HepG2 (cell line): Measurements from ENCODE around the gene CARHSP1. TPM values are rescaled to one million over a fixed set of nuclear protein-coding genes. Genes with fewer than 3 reads are reported as not detected.

ENCODE experiments used
- ATAC-seq: fragments of 200-7000 bp; cut with Tn5 transposase; 3 replicates; pipeline ENCODE4 v1.9.1; 2020; ENCODE audit warnings: mild to moderate bottlenecking, moderate library complexity
- BruUV-seq: library from RNA; stranded (reverse); fragments of 400-500 nt; replicated peaks from 2 replicates; lab custom pipeline; 2021; lab: Mats Ljungman, UMichigan
- CTCF ChIA-PET: fragments of 300-600 bp; formaldehyde crosslinking; extraction: SDS; loops from one replicate; lab custom pipeline; 2021; ENCODE audit warnings: low total read pairs, inconsistent platforms, low intra/inter-chr PET ratio; lab: Yijun Ruan, JAX
- POLR2A ChIA-PET: fragments of 350-600 bp; sonication (Branson Sonifier 250); formaldehyde crosslinking; loops from one replicate; lab custom pipeline; 2020; ENCODE audit warnings: antibody characterized with exemption, inconsistent platforms; lab: Yijun Ruan, JAX
- DNase-seq: peaks from one replicate; pipeline ENCODE4 v3.0.0-alpha.2; 2015; ENCODE audit warnings: low spot score
- FAIRE-seq: peaks from 3 replicates; lab custom pipeline; 2011; peaks lifted over from hg19 to GRCh38; lab: Jason Lieb, UNC
- H2AFZ ChIP-seq: one replicate; pipeline ENCODE4 v1.6.1; 2011; ENCODE audit warnings: low read length, inconsistent platforms
- H3K27ac ChIP-seq: fragments of 300-600 bp; 3 replicates; pipeline ENCODE4 v1.8.0; 2011; ENCODE audit warnings: mixed run types, mild to moderate bottlenecking, mixed read lengths, low read length, inconsistent platforms; ENCODE audit not compliant: insufficient read depth; ENCODE audit errors: extremely low read length
- H3K27me3 ChIP-seq, 2 experiments: fragments of 200-600 bp in 1 of 2; 2 replicates in 1 of 2; 3 replicates in 1 of 2; pipeline versions ENCODE4 v1.6.0 to v1.8.0; 2011; ENCODE audit warnings: low read length in 2 of 2, mild to moderate bottlenecking in 2 of 2, moderate library complexity in 2 of 2, inconsistent platforms in 1 of 2; ENCODE audit not compliant: insufficient read depth in 2 of 2, control insufficient read depth in 1 of 2
- H3K36me3 ChIP-seq, 2 experiments: fragments of 200-600 bp in 1 of 2; replicated peaks in 1 of 2; 2 replicates in 1 of 2; 3 replicates in 1 of 2; pipeline versions ENCODE4 v1.5.1 to v1.8.0; 2011; ENCODE audit warnings: low read length in 2 of 2, inconsistent platforms in 1 of 2; ENCODE audit not compliant: insufficient read depth in 2 of 2, control insufficient read depth in 1 of 2
- H3K4me1 ChIP-seq: 2 replicates; pipeline ENCODE4 v1.5.1; 2012; ENCODE audit warnings: low read length, inconsistent platforms; ENCODE audit not compliant: insufficient read depth
- H3K4me2 ChIP-seq: 2 replicates; pipeline ENCODE4 v1.6.0; 2011; ENCODE audit warnings: low read depth, low read length, inconsistent platforms
- H3K4me3 ChIP-seq, 3 experiments: fragments of 200-600 bp in 1 of 3; sonication (generic), shearing (Covaris generic) in 1 of 3; replicated peaks in 1 of 3; 2 replicates each; pipeline ENCODE4 v1.5.1; 2011 to 2016; ENCODE audit warnings: low read length in 3 of 3, inconsistent platforms in 2 of 3, low read depth in 2 of 3, mild to moderate bottlenecking in 2 of 3, control low read depth in 1 of 3, mixed read lengths in 1 of 3; ENCODE audit not compliant: insufficient read depth in 1 of 3
- H3K79me2 ChIP-seq: one replicate; pipeline ENCODE4 v1.6.1; 2011; ENCODE audit warnings: low read length, inconsistent platforms; ENCODE audit not compliant: insufficient read depth
- H3K9ac ChIP-seq: 2 replicates; pipeline ENCODE4 v1.6.0; 2011; ENCODE audit warnings: mild to moderate bottlenecking, low read depth, low read length, inconsistent platforms; ENCODE audit not compliant: insufficient read depth
- H3K9me3 ChIP-seq: 2 replicates; pipeline ENCODE4 v1.5.1; 2012; ENCODE audit warnings: mild to moderate bottlenecking, low read length
- H4K20me1 ChIP-seq: 2 replicates; pipeline ENCODE4 v1.6.0; 2011; ENCODE audit warnings: inconsistent platforms, mild to moderate bottlenecking, low read length, moderate library complexity; ENCODE audit not compliant: insufficient read depth
- CREM ChIP-seq, 2 experiments: sonication (generic) in 1 of 2; formaldehyde crosslinking in 1 of 2; IDR thresholded peaks; 2 replicates each; pipeline versions ENCODE4 v1.4.0 to v1.6.1; 2016 to 2020; ENCODE audit warnings: antibody characterized with exemption in 1 of 2, mild to moderate bottlenecking in 1 of 2, missing genetic modification reagents in 1 of 2
- DMAP1 ChIP-seq: IDR thresholded peaks from 2 replicates; pipeline ENCODE4 v1.6.1; 2016
- NFKB2 ChIP-seq: sonication (generic); formaldehyde crosslinking; IDR thresholded peaks from 2 replicates; pipeline ENCODE4 v1.4.0; 2020; ENCODE audit warnings: missing genetic modification reagents, borderline replicate concordance
- SCMH1 ChIP-seq: sonication (generic); formaldehyde crosslinking; IDR thresholded peaks from 2 replicates; pipeline ENCODE4 v1.9.0; 2021; ENCODE audit warnings: missing genetic modification reagents, mild to moderate bottlenecking, borderline replicate concordance
- SMC3 ChIP-seq: IDR thresholded peaks from 2 replicates; pipeline ENCODE4 v1.6.1; 2011; ENCODE audit warnings: low read length, improper control_type of control experiment
- SRSF9 ChIP-seq: fragments of 200-400 bp; formaldehyde crosslinking; IDR thresholded peaks from 2 replicates; pipeline ENCODE4 v1.6.1; 2018; ENCODE audit warnings: borderline replicate concordance, mild to moderate bottlenecking, low read depth, low read length; ENCODE audit not compliant: insufficient read depth, poor library complexity, severe bottlenecking
- YEATS2 ChIP-seq: sonication (generic); formaldehyde crosslinking; IDR thresholded peaks from 2 replicates; pipeline ENCODE4 v1.4.0; 2020; ENCODE audit warnings: missing genetic modification reagents, borderline replicate concordance
- ZHX1 ChIP-seq: sonication (generic); formaldehyde crosslinking; IDR thresholded peaks from 2 replicates; pipeline ENCODE4 v1.8.1; 2022; ENCODE audit warnings: low read depth, mild to moderate bottlenecking, missing genetic modification reagents
- ZNF232 ChIP-seq: sonication (generic); formaldehyde crosslinking; IDR thresholded peaks from 2 replicates; pipeline ENCODE4 v1.4.0; 2020; ENCODE audit warnings: missing genetic modification reagents, borderline replicate concordance
- ZNF280B ChIP-seq: sonication (generic); formaldehyde crosslinking; IDR thresholded peaks from 2 replicates; pipeline ENCODE4 v1.5.0; 2020; ENCODE audit warnings: missing genetic modification reagents, mild to moderate bottlenecking, borderline replicate concordance
- ZNF292 ChIP-seq: sonication (generic); formaldehyde crosslinking; IDR thresholded peaks from 2 replicates; pipeline ENCODE4 v1.8.1; 2022; ENCODE audit warnings: mild to moderate bottlenecking, low read depth, missing genetic modification reagents, borderline replicate concordance
- ZNF329 ChIP-seq: sonication (generic); formaldehyde crosslinking; IDR thresholded peaks from 2 replicates; pipeline ENCODE4 v1.9.0; 2021; ENCODE audit warnings: low read depth, mild to moderate bottlenecking, missing genetic modification reagents
- ZNF501 ChIP-seq: sonication (generic); formaldehyde crosslinking; IDR thresholded peaks from 2 replicates; pipeline ENCODE4 v1.5.1; 2020; ENCODE audit warnings: mild to moderate bottlenecking, moderate library complexity, missing genetic modification reagents
- ZNF616 ChIP-seq: sonication (generic); formaldehyde crosslinking; IDR thresholded peaks from 2 replicates; pipeline ENCODE4 v1.5.0; 2020; ENCODE audit warnings: low read depth, mild to moderate bottlenecking, missing genetic modification reagents
- ZNF619 ChIP-seq: sonication (generic); formaldehyde crosslinking; IDR thresholded peaks from 2 replicates; pipeline ENCODE4 v1.4.0; 2020; ENCODE audit warnings: mild to moderate bottlenecking, missing genetic modification reagents
- ZNF674 ChIP-seq: sonication (generic); formaldehyde crosslinking; IDR thresholded peaks from 2 replicates; pipeline ENCODE4 v1.5.0; 2020; ENCODE audit warnings: low read depth, mild to moderate bottlenecking, missing genetic modification reagents
- ZNF704 ChIP-seq: sonication (generic); formaldehyde crosslinking; IDR thresholded peaks from 2 replicates; pipeline ENCODE4 v1.8.1; 2023; ENCODE audit warnings: mild to moderate bottlenecking, inconsistent platforms, moderate library complexity, missing genetic modification reagents, borderline replicate concordance
- ZNF792 ChIP-seq: IDR thresholded peaks from 2 replicates; pipeline ENCODE4 v1.6.1; 2016
- WGBS: methylation state at CpG from one replicate; pipeline ENCODE4 v1.1.6; 2017; ENCODE audit warnings: low lambda C conversion rate; 5-methylcytosine and 5-hydroxymethylcytosine counted together
- in situ Hi-C: cut with HindIII; loops from 2 replicates; pipeline ENCODE4 v1.10.0; 2017; ENCODE audit warnings: low pct_unique_long_range_greater_than_20kb; ENCODE audit not compliant: extremely low pct_ligation_motif_present
- intact Hi-C: fragments of 100-400 bp; cut with micrococcal nuclease; formaldehyde crosslinking; loops from one replicate; pipeline ENCODE4 v1.10.0; 2022; ENCODE audit not compliant: unreplicated experiment
- polyA plus RNA-seq, 8 experiments: library from polyadenylated mRNA; depleted of rRNA in 3 of 8; stranded (reverse) in 7 of 8; unstranded in 1 of 8; fragments of >200 nt; fragmentation: Illumina TruSeq in 4 of 8; extraction: Trizol in 4 of 8; gene quantifications; 2 replicates each; pipeline versions ENCODE4 v1.2.1 to v1.2.3, GENCODE V29; 2011 to 2016; ENCODE audit warnings: low read depth in 4 of 8, missing spikeins in 1 of 8, mixed read lengths in 1 of 8; ENCODE audit not compliant: insufficient read depth in 1 of 8
- total RNA-seq, 5 experiments: library from RNA; depleted of rRNA; stranded (reverse); fragments of >200 nt; fragmentation: Illumina TruSeq; extraction: Trizol; gene quantifications; 2 replicates each; pipeline ENCODE4 v1.2.3, GENCODE V29; 2016; ENCODE audit warnings: low read depth in 1 of 5

Gene CARHSP1
- total and polyA plus RNA-seq, 2 of the 13 experiments (the other 11 are each of a cell fraction or from before 2014, with no cell fraction given): 173 to 345 TPM

- TF ChIP-seq SMC3: peak; percentile 84
- no peak for TF ChIP-seq ZNF792
- no peak for TF ChIP-seq ZNF704 (CRISPR knock-in tag)
- no peak for TF ChIP-seq SCMH1
- TF ChIP-seq CREM (IDR thresholded peaks at IDR 0.05): no peak
- TF ChIP-seq CREM (CRISPR knock-in tag; IDR thresholded peaks at IDR 0.05): no peak
- TF ChIP-seq ZHX1 (CRISPR knock-in tag): no peak
These were observed 36.5 kb upstream of the CARHSP1 start (continued) for GRCh38 chr16:8905168-8905762.

DNA sequence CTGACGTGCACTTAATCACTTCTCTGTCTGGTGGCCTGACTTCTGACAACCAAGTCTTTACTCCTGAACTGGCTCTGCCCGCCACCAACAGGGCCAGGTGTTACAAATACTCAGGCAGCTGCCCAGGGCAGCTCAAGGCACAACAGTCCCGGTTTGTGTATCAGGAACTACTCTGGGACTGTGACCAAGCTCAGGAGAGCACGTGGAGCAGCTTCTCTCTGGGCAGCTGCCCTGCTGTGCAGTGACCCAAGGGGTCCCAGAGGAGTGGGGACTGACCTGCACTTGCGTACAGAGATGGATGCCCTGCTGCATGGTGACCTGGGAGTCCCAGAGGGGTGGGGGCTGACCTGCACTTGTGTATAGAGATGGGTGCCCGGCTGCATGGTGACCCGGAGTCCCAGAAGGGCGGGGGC is 35.2 kb upstream of the CARHSP1 start:
- in situ Hi-C loops: no loop called here
- no peaks in the 10 kb centered on the region for H3K9me3 ChIP-seq
- ATAC-seq (no peak), FAIRE-seq (no peak), DNase-seq (no peak)
- H3K4me2 ChIP-seq: no peak overlapping the region
- H3K36me3 ChIP-seq: peaks cover 58 to 95% of the 10 kb centered on the region in 2 experiments
- H3K79me2 ChIP-seq: no peaks in the 10 kb centered on the region
- no TSS peak for BruUV-seq
- H2AFZ ChIP-seq: no peak overlapping the region
- intact Hi-C loops: no loop called here
- ChIA-PET POLR2A (no interaction called here), CTCF (interaction anchor here (2.4 to 2.5 kb wide), 2 partner anchors 104 to 129 kb away, joined by 10 to 20 read pairs; no protein-coding TSS in a partner anchor)
- no peaks in the 10 kb centered on the region for H3K27me3 ChIP-seq
- peaks cover 11% of the 10 kb centered on the region; the same call in 1 of the 2 replicates for H4K20me1 ChIP-seq
- H3K27ac ChIP-seq: no peak overlapping the region
- no peak overlapping the region for H3K4me3 ChIP-seq
- WGBS: 95% methylated on average over 8 of the region's 8 CpGs
- no peak overlapping the region for H3K9ac ChIP-seq
- H3K4me1 ChIP-seq: no peaks in the 10 kb centered on the region
- TF ChIP-seq ZNF501 (CRISPR knock-in tag) (0 out of 2 replicates have a peak, but pooled peaks have one; percentile 20), ZNF619 (CRISPR knock-in tag) (no peak), ZNF280B (CRISPR knock-in tag) (0 out of 2 replicates have a peak, but pooled peaks have one; percentile 38), ZNF292 (no peak), ZNF232 (CRISPR knock-in tag) (no peak), YEATS2 (CRISPR knock-in tag) (no peak), NFKB2 (CRISPR knock-in tag) (no peak), SRSF9 (no peak), DMAP1 (no peak), ZNF674 (CRISPR knock-in tag) (no peak), ZNF616 (CRISPR knock-in tag) (no peak), ZNF329 (no peak)
